IPS-11a (cell line): ENCODE measurements around the gene CORO1C.

Experiments
- H3K4me3 ChIP-seq: one replicate; pipeline ENCODE4 v1.5.1; 2013; ENCODE audit warnings: low read depth, low read length, control low read depth

Gene CORO1C

GRCh38 chr12:108727868-108728735, 3.2 kb downstream of the CORO1C start:
- H3K4me3 ChIP-seq = no peak overlapping the region

GRCh38 chr12:108727161-108727560, 4.2 kb downstream of the CORO1C start:
- no peak overlapping the region for H3K4me3 ChIP-seq

GRCh38 chr12:108724890-108725151, 6.5 kb downstream of the CORO1C start:
- no peak overlapping the region for H3K4me3 ChIP-seq

GRCh38 chr12:108724054-108724889, 7.0 kb downstream of the CORO1C start:
- no peak overlapping the region for H3K4me3 ChIP-seq

- H3K4me3 ChIP-seq = no peak overlapping the region
Observed at GRCh38 chr12:108722992-108723766, 8.1 kb downstream of the CORO1C start.

- H3K4me3 ChIP-seq = no peak overlapping the region
Observed at GRCh38 chr12:108722463-108722862, 8.9 kb downstream of the CORO1C start.

GRCh38 chr12:108721824-108722223, 9.5 kb downstream of the CORO1C start:
- no peak overlapping the region for H3K4me3 ChIP-seq

GRCh38 chr12:108720757-108721514, 10.4 kb downstream of the CORO1C start:
- H3K4me3 ChIP-seq = no peak overlapping the region

GRCh38 chr12:108717243-108717642, 14.1 kb downstream of the CORO1C start:
- H3K4me3 ChIP-seq = no peak overlapping the region

GRCh38 chr12:108714866-108715265, 16.5 kb downstream of the CORO1C start:
- H3K4me3 ChIP-seq = no peak overlapping the region

- no peak overlapping the region for H3K4me3 ChIP-seq
Observed at GRCh38 chr12:108713471-108713870, 17.8 kb downstream of the CORO1C start.

- H3K4me3 ChIP-seq = no peak overlapping the region
Observed at GRCh38 chr12:108712925-108713203, 18.5 kb downstream of the CORO1C start.

GRCh38 chr12:108712165-108712924, 19.0 kb downstream of the CORO1C start:
- no peak overlapping the region for H3K4me3 ChIP-seq

GRCh38 chr12:108711489-108712164, 19.7 kb downstream of the CORO1C start:
- H3K4me3 ChIP-seq = no peak overlapping the region

GRCh38 chr12:108709697-108710096, 21.6 kb downstream of the CORO1C start:
- H3K4me3 ChIP-seq = no peak overlapping the region

- H3K4me3 ChIP-seq = no peak overlapping the region
Observed at GRCh38 chr12:108704527-108704926, 26.8 kb downstream of the CORO1C start.

- no peak overlapping the region for H3K4me3 ChIP-seq
Observed at GRCh38 chr12:108702595-108703320, 28.6 kb downstream of the CORO1C start.

GRCh38 chr12:108701779-108702441, 29.4 kb downstream of the CORO1C start:
- H3K4me3 ChIP-seq = no peak overlapping the region
